Measurements from ENCODE around the gene HOXD10. TPM values are rescaled to one million over a fixed set of nuclear protein-coding genes. Genes with fewer than 3 reads are reported as not detected.

Gene HOXD10
- total and polyA plus RNA-seq, 9 of the 15 experiments (the other 6 are each of a cell fraction or from before 2014, with no cell fraction given), result not detected

- Histone ChIP-seq H3K4me2 (ENCODE audit: insufficient read depth, low read length) (peak overlapping the region; percentile 73; the same call in 1 of the 2 replicates), H3K27me3 (ENCODE audit: control insufficient read depth in 2 of 2, insufficient read depth in 2 of 2, low read length in 2 of 2) (peaks cover 26 to 44% of the 10 kb centered on the region in 2 experiments; a peak in 4 of 5 replicates), H3K36me3 (ENCODE audit: control insufficient read depth, insufficient read depth, low read length) (no peaks in the 10 kb centered on the region), H3K9ac (ENCODE audit: insufficient read depth in 1 of 2, low read depth in 2 of 2, low read length in 2 of 2) (peak overlapping the region; percentile 13 to 88; a peak in 3 of 4 replicates), H3K9me3 (replicated peaks; ENCODE audit: control insufficient read depth, insufficient read depth, low read depth, low read length) (no peaks in the 10 kb centered on the region; the same call in 1 of the 2 replicates), H3K4me3 (peak overlapping the region; percentile 51; the same call in 1 of the 2 replicates), H4K20me1 (replicated peaks; ENCODE audit: control insufficient read depth, insufficient read depth, low read length) (no peaks in the 10 kb centered on the region), H3K4me1 (replicated peaks in 1 of 2; ENCODE audit: control insufficient read depth in 2 of 2, insufficient read depth in 2 of 2, low read length in 2 of 2) (peaks cover 0 to 15% of the 10 kb centered on the region in 2 experiments; a peak in 2 of 5 replicates), H3K27ac (ENCODE audit: extremely low read depth, low read depth, low read length) (no peak overlapping the region), H3K79me2 (ENCODE audit: control insufficient read depth, insufficient read depth, low read length) (no peaks in the 10 kb centered on the region), H3K9me1 (ENCODE audit: control insufficient read depth, insufficient read depth, low read length) (no peaks in the 10 kb centered on the region), H2AFZ (ENCODE audit: low read depth, low read length) (peak overlapping the region; percentile 92; the same call in 1 of the 2 replicates)
- ATAC-seq, result no peak
- TF ChIP-seq ZFPM2 (CRISPR knock-in tag; IDR thresholded peaks at IDR 0.05) (no peak), ZBTB17 (CRISPR knock-in tag; IDR thresholded peaks at IDR 0.05) (no peak), ZNF778 (CRISPR knock-in tag; IDR thresholded peaks at IDR 0.05) (no peak), BHLHE40 (IDR thresholded peaks at IDR 0.05; ENCODE audit: low read length) (no peak), ETS1 (conservative IDR thresholded peaks at IDR 0.05; ENCODE audit: control insufficient read depth, low read depth, low read length) (0 out of 2 replicates have a peak, but pooled peaks have one; percentile 2), KLF13 (tag; IDR thresholded peaks at IDR 0.05; ENCODE audit: borderline replicate concordance, low read depth) (no peak), HDAC3 (IDR thresholded peaks at IDR 0.05; ENCODE audit: borderline replicate concordance, partially characterized antibody) (no peak)
- intact Hi-C loops (cut with micrococcal nuclease) (loop anchor here (1.0 to 10.0 kb wide), 6 partner anchors 235 to 1615 kb away; no protein-coding TSS in a partner anchor), in situ Hi-C loops (cut with MboI) (loop anchor here (5.0 to 25.0 kb wide), 3 partner anchors 317 to 1622 kb away; no protein-coding TSS in a partner anchor)
- CTCF ChIA-PET (ENCODE audit: low intra/inter-chr PET ratio), result interaction anchor here (0.5 to 2.6 kb wide), 9 partner anchors 312 to 1619 kb away, joined by 3 to 40 read pairs (median 8); no protein-coding TSS in a partner anchor
- POLR2A ChIA-PET, result interaction anchor here (0.5 to 1.9 kb wide), 3 partner anchors 7 to 315 kb away, joined by 3 to 7 read pairs (median 3); no protein-coding TSS in a partner anchor
- no peak for FAIRE-seq
- no peak for DNase-seq (ENCODE audit: extremely low read depth in 1 of 4, low spot score in 3 of 4)
- 48% methylated on average over 41 of the region's 41 CpGs for WGBS (ENCODE audit: insufficient coverage, low coverage, missing lambda C conversion rate)
- no TSS peak for BruUV-seq (replicated peaks)
Measured at GRCh38 chr2:176139661-176140512, 23.3 kb downstream of the HOXD10 start.
